Ascending aorta (tissue), 2 donors: ENCODE results near the gene TCP1. TPM values are rescaled to one million over a fixed set of nuclear protein-coding genes. Genes with fewer than 3 reads are reported as not detected.

Experiments
- DNase-seq, 2 donors: peaks; one replicate each; pipeline ENCODE4 v3.0.0-alpha.2; 2019; ENCODE audit warnings: low spot score in 2 of 2
- H3K27ac ChIP-seq, 2 donors: fragments of 200-600 bp; sonication (generic); one replicate each; pipeline ENCODE4 v1.5.1; 2016 to 2017; ENCODE audit warnings: mild to moderate bottlenecking in 1 of 2
- H3K27me3 ChIP-seq: fragments of 200-600 bp; sonication (generic); one replicate; pipeline ENCODE4 v1.5.1; 2017
- H3K36me3 ChIP-seq, 2 donors: fragments of 200-600 bp; sonication (generic); one replicate each; pipeline ENCODE4 v1.5.1; 2016
- H3K4me1 ChIP-seq, 2 donors: fragments of 200-600 bp; sonication (generic); one replicate each; pipeline ENCODE4 v1.5.1; 2016 to 2017; ENCODE audit warnings: mild to moderate bottlenecking in 1 of 2
- H3K4me3 ChIP-seq, 2 donors: fragments of 200-600 bp; sonication (generic); one replicate each; pipeline ENCODE4 v1.5.1; 2016 to 2017; ENCODE audit warnings: mild to moderate bottlenecking in 1 of 2
- H3K9me3 ChIP-seq, 2 donors: fragments of 200-600 bp; sonication (generic); one replicate each; pipeline ENCODE4 v1.5.1; 2016
- CTCF ChIP-seq, 3 experiments: fragments of 200-600 bp in 2 of 3; fragments of 450-650 bp in 1 of 3; sonication (generic) in 2 of 3; IDR thresholded peaks; one replicate each; pipeline ENCODE4 v1.5.1; 2016 to 2019; ENCODE audit warnings: antibody characterized with exemption in 3 of 3, mild to moderate bottlenecking in 1 of 3, moderate library complexity in 1 of 3
- intact Hi-C: fragments of 100-400 bp; cut with DNase I; formaldehyde crosslinking; loops from one replicate; pipeline ENCODE4 v1.15.1; 2023
- total RNA-seq: library from RNA; depleted of rRNA; stranded (reverse); fragments of >200 nt; gene quantifications from one replicate; pipeline ENCODE4 v1.1.0, GENCODE V29; 2016

Gene TCP1
- total RNA-seq, 1 donor from 2014 or later: 46.7 TPM

- Histone ChIP-seq H3K27ac (no peak overlapping the region), H3K4me3 (no peak overlapping the region), H3K4me1 (no peaks in the 10 kb centered on the region), H3K27me3 (no peaks in the 10 kb centered on the region), H3K9me3 (no peaks in the 10 kb centered on the region), H3K36me3 (no peaks in the 10 kb centered on the region)
- TF ChIP-seq CTCF (IDR thresholded peaks at IDR 0.05): no peak
- intact Hi-C loops: no loop called here
- DNase-seq: peak in 1 of 2 donors; percentile 12
These were observed 24.4 kb upstream of the TCP1 start for GRCh38 chr6:159813781-159814180.

- no peaks in the 10 kb centered on the region for H3K36me3 ChIP-seq
- no peak for TF ChIP-seq CTCF (IDR thresholded peaks at IDR 0.05)
- no peak overlapping the region for H3K27ac ChIP-seq
- H3K9me3 ChIP-seq: no peaks in the 10 kb centered on the region
- DNase-seq: no peak
- intact Hi-C loops: no loop called here
- H3K4me1 ChIP-seq: no peaks in the 10 kb centered on the region
- H3K27me3 ChIP-seq: no peaks in the 10 kb centered on the region
- no peak overlapping the region for H3K4me3 ChIP-seq
These were observed 19.7 kb upstream of the TCP1 start for GRCh38 chr6:159809149-159809548.

GRCh38 chr6:159808647-159809046, 19.2 kb upstream of the TCP1 start:
- H3K4me3 ChIP-seq: no peak overlapping the region
- DNase-seq: no peak
- intact Hi-C loops: no loop called here
- no peak overlapping the region for H3K27ac ChIP-seq
- no peaks in the 10 kb centered on the region for H3K27me3 ChIP-seq
- no peak for TF ChIP-seq CTCF (IDR thresholded peaks at IDR 0.05)
- H3K36me3 ChIP-seq: no peaks in the 10 kb centered on the region
- H3K4me1 ChIP-seq: no peaks in the 10 kb centered on the region
- no peaks in the 10 kb centered on the region for H3K9me3 ChIP-seq

- Histone ChIP-seq H3K36me3 (no peaks in the 10 kb centered on the region), H3K9me3 (no peaks in the 10 kb centered on the region), H3K27me3 (no peaks in the 10 kb centered on the region), H3K27ac (no peak overlapping the region), H3K4me1 (no peaks in the 10 kb centered on the region), H3K4me3 (no peak overlapping the region)
- TF ChIP-seq CTCF (IDR thresholded peaks at IDR 0.05): no peak
- no peak for DNase-seq
- intact Hi-C loops: no loop called here
These were observed 17.9 kb upstream of the TCP1 start for GRCh38 chr6:159807150-159807858.

- DNase-seq: no peak
- Histone ChIP-seq H3K27ac (no peak overlapping the region), H3K4me1 (no peaks in the 10 kb centered on the region), H3K9me3 (no peaks in the 10 kb centered on the region), H3K36me3 (no peaks in the 10 kb centered on the region), H3K4me3 (no peak overlapping the region), H3K27me3 (no peaks in the 10 kb centered on the region)
- TF ChIP-seq CTCF (IDR thresholded peaks at IDR 0.05): no peak
- intact Hi-C loops: no loop called here
These were observed 16.6 kb upstream of the TCP1 start for GRCh38 chr6:159806021-159806458.
